ENCODE results near the gene AFF3.
"Not testable (repeated sequence)": the region's sequence is repeated elsewhere in the genome, so short reads cannot be mapped to it uniquely, and the experiment has no call there.

Gene AFF3

DNA sequence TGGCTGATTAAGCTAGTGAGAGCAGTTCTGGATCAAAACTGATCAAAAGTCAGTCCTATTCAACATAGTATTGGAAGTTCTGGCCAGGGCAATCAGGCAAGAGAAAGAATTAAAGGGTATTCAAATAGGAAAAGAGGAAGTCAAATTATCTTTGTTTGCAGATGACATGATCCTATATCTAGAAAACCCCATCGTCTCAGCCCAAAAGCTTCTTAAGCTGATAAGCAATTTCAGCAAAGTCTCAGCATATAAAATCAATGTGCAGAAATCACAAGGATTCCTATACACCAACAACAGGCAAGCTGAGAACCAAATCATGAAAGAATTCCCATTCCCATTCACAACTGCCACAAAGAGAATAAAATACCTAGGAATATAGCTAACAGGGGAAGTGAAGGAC is 368.7 kb downstream of the AFF3 start:
- DNase-seq: not testable (repeated sequence)

DNA sequence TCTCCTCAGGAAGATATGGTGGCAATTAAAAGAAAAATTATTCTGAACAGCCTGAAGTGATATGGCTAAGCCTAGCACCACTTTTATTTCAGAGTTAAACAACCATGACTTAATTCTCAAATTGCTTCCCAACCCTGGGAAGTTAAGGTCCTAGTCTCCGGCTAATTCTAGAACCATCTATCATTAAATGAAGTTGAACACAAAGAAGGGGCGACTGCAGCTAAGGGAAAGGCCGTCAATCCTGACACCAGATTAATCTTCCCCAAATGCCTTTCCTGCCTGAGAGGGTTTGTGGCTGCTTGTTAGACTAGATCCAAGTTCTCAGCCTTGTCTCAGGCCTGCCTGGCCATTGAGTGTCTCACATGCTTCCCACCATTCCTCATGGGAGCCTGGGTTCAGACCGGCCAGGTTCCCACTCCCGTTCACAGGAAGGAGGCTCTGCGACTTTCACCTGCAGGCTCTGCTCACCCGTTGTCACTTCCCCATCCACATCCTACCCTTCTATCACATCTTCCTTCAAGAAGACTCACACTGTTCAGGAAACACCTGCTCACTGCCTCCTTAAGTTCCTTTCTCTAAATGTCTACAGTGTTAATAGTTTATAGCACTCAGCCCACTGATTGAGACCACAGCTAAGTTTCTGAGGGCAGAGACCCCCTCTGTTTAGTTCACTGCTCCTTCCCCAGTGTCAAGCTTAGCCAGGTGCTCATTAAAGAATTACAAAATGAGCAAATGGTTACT is 369.6 kb downstream of the AFF3 start:
- DNase-seq: no peak

DNA sequence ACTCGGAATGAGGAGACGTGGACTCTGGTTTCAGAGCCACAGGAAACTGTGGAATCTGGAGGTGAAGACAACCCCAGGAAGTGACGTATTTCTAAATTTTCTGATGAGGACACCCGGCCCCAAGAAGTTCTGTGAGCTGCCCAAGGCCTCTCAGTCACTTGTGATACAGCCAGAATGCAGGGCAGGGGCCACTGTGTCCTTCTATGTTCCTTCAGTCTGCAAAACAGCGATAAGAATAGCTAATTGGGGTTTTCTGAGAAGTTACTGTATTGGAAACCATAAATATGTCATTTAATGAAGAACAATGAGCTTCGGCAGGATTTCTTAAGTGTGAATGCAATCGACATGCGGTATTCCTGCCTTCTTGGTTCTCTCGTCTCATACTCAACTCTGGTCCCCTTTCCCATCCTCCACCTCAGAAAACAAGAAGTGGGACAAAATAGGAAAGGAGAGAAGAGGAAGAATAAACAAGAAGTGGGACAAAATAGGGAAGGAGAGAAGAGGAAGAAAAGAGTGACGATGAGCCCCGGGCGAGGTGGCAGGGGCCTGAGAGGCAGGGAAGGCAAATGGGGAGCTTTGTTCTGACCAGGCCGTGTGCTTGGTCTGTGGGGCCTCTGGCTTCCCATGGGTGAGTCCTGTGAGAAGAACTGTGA is 370.6 kb downstream of the AFF3 start:
- no peak for DNase-seq

DNA sequence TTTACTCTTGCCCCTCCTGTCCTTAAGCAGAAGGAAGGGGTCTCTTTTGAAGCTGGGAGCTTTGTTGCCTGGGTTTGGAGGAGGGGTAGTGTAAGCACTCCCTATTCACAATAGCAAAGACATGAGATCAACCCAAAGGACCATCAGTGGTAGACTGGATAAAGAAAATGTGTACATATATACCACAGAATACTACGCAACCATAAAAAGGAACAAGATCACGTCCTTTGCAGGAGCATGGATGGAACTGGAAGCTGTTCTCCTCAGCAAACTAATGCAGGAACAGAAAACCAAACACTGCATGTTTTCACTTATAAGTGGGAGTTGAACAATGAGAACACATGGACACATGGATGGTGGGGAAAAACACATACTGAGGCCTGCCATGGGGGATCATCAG is 371.5 kb downstream of the AFF3 start:
- DNase-seq: no peak

DNA sequence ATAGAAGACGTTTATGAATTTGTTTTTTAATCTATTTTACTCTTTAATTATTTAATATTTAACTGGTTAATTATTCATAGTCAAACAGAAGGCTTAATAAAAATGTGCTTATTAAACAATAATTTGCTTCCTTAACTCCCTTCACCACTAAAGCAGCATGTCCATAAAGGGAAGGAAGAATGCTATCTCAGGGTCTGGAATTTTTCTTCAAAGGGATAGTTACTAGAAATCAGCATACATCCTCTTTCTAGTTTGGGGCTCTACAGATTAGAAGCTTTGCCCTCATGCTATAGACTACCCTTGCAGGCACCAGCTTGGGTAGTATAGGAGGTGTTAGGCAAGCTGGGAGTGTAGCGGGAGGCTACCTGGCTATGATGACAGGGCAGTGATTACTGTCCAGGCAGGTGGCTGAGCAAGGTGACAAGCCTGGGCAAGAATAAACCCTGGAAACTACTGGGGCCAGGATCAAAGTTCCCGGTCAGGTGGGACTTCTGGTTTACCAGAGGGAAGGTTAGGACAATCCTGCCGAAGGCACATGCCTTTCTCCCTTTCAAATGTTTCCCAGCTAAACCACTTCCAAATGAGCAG is 376.6 kb downstream of the AFF3 start:
- DNase-seq: no peak

DNA sequence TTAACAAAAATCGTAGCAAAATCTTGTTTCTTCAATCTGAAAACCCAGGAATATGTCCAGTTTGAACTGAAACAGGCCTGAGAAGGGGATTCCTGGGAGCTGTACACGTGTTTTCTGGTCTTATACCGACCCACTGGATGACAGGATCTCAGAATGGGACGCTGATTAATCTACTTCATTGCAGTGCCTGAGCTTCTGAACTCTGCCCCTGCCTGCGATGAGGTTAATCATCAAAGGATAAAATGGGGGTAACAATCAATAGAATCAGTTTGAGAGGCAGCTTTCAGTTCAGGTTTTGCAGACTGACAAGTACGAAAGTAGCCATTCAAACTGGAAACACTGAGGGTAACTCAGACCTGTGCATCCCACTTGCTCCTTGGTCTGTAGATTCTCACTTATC is 378.6 kb downstream of the AFF3 start:
- DNase-seq: no peak

DNA sequence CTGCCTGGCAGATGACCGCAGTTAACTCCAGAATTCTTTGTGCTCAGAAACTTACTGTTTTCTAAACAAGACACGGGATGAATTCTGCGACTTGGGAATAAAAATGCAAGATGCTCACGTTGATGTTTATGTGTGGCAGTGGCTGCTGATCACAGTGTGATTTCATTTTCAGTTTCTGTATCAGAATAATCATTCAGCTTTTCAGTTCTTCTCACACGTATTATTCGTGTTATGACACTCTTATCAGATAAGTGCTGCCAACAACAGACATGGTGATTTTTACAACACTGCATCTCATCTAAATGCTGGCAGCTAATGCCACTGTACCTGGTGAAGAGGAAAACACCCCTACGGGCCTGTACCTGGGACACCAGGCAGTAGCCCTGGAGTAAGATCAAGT is 379.7 kb downstream of the AFF3 start:
- no peak for DNase-seq

DNA sequence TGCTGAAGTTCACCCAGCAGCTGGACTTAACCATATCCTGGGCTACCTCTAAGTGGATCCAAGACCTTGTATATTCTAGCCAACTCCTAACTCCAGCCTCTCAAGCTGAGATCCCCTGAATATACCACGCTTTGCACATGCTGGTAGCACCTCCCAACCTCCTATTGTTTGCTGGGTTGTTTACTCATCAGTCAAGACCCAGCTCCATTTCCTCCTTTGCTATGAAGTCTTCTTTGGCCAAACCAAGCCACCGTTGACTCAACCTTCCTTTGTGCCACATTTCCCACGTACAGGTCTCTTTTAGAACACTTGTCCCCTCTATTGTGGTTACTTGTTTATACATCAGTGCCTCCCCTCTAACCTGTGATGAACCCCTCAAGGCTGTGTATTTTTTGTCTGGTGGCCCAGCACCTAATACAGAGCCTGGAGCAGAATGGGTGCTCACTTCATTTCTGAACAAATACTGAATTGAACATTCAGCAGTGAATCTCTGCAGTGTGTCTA is 384.7 kb downstream of the AFF3 start:
- no peak for DNase-seq

DNA sequence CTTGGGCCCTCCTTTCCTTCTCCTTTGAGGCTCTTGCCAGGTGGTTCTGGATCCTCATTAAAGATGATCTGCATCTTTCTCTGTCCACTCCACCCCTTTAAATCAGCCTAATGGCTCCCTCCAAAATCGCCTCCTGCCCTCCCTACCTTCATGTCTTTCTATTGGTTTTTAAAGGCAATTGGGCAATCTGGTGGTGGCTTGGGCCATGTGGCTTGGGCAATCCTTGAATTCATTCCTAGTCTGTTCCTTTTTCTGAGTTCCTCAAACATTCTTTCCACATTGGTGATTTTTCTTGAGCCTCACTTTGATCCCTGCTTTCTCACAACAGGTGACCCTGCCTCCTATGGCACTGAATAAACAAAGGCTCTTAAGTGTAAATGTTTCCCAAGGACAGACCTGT is 386.3 kb downstream of the AFF3 start:
- DNase-seq: no peak

DNA sequence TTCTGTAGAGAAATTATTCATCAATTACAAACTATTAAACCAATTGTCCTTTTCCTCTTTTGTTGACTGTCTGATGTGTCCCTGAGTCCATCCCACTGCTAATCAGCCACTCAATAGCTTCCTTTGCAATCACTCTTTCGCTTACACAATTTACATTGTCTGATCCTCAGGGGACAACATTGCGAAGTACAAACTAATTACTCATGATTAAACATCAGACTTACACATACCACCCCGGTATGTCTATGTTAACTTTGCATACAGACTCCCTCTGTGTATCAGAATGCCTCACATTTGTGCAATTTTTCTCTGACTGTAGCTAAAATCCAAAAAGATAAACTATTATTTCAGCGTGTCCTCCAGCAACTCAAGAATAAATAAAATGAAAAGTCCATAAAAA is 388.2 kb downstream of the AFF3 start:
- no peak for DNase-seq

DNA sequence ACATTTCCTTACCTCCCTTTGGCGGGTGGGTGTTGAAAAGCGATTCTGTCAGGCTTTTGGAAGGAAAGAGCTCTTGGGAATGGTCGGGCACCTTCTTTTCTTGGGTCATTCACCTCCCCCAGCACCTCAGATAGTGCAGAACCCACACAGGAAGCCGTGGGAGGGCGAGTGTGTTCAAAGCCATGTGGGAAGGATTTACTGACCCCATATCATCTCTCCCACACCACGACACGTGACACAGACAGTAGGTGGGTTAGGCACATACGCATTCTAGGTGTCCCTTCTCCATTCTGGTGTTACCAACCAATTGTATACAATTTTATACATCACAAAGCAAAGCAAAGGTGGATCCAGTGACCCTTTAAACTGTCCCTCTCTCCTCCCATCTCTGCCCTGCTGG is 388.9 kb downstream of the AFF3 start:
- no peak for DNase-seq

DNA sequence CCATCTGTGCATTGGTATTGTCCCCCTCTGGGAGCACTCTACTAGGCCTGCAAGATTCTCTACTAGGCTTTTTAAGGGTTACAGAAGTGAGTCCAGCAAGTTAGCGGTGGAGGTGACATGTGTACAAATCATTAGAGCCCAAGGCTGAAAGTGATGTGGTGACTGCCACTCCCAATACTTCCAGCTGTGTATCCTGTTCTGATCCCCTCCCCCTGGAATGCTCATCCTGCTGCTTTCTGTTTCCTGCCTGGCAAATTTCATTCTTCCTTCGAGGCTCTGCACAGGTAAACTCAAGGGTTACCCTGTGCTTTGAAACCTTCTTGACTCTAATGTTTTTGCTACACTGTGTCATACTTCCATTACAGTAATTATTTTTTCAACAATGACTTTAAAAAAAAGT is 394.0 kb downstream of the AFF3 start:
- no peak for DNase-seq

DNA sequence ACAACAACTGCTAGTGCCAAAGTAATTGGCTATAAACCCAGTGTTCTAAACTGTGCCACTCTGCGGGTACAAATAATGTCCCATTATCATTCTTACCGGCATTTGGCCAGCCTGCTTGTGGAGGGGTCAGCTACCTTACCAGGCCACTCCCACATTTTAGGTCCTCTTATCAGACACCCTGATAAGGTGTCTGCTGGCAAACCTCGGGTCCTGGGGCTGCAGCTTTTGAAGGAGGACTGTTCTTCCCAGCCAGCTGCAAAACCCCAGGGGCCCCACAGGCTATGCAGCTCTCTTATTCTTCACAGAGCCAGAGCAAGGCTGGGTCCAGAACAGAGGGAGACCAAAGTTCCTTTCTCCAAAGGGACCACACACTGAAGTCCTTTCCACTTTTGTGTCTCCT is 394.5 kb downstream of the AFF3 start:
- no peak for DNase-seq

DNA sequence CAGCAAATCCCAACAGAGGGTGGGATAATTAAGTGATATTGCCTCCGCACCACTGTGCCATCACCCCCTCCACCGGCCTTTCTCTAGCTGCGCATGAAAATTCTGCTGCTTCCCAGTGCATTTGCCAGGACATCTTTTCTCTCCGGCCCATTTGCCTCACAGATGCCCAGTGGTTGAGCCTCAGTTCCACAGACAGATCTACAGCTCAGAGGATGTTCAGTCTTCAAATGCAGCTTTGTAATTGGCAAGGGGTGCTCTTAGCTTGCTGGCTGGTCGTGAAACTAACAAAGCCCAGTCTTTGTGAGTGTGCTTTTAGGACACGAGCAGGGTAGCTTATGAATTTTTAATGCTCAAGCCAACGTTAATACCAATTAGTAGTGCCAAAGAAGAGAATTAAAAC is 399.2 kb downstream of the AFF3 start:
- no peak for DNase-seq

DNA sequence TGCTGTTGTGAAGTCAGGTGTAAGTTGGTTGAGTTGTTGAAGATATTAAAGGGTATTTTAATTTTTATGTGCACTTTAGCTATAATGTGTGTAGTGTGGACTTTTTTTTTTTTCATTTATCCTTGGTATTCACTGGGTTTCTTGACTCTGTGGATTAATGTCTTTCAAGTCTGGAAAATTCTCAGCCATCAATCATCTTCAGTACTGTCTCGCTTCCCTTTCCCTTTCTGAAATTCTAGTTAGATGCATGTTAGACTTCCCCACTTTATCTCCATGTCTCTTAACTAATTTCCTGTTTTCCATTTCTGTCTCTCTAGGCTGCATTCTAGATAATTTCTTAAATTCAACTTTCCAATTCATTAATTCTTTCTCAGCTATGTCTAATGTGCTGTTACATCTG is 404.9 kb downstream of the AFF3 start:
- DNase-seq: no peak

DNA sequence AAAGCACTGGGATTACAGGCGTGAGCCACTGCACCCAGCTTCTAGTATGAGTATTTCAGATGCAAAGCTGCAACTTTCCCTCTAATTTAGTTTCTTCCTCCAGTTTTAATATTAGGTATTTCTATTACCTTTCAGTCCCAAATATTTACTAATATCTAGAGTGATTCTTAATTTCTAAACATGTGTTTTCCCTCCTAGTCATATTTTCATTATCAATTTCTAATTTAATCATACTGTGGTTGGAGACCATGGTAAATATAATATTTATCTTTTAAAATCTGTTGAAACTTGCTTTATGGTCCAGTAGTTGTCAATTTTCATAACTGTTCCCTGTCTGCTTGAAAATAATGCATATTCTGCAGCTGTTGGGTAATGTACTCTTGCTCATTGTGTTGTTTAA is 406.6 kb downstream of the AFF3 start:
- DNase-seq: no peak

DNA sequence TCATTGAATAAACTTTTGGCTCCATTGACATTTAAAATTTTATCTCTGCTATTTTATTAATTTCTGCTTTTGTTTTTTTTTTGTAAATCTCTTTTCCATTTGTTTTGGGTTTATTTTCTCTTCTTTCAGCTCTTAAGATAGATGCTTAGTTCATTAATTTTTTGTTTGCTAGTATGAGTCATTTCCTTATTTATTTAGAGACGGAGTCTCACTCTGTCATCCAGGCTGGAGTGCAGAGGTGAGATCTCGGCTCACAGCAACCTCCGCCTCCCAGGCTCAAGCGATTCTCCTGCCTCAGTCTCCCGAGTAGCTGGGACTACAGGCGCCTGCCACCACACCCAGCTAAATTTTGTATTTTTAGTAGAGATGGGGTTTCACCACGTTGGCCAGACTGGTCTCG is 407.1 kb downstream of the AFF3 start:
- not testable (repeated sequence) for DNase-seq

DNA sequence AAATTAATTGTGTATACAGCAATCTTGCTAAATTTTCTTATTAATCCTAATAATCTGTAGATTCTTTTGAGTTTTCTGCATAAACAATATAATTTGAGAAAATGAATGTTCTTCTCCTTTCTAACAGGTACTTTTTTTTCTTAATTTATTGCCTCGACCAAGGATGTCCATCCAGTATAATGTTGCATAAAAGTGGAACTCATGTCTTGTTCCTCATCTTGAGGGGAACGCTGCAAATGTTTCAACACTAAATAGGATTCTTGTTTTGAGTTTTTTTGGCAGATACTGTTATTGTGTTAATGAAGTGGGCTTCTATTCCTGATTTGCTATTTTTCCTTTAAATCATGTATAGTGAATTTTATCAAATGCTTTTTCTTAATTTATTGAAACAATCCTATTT is 408.2 kb downstream of the AFF3 start:
- DNase-seq: no peak

DNA sequence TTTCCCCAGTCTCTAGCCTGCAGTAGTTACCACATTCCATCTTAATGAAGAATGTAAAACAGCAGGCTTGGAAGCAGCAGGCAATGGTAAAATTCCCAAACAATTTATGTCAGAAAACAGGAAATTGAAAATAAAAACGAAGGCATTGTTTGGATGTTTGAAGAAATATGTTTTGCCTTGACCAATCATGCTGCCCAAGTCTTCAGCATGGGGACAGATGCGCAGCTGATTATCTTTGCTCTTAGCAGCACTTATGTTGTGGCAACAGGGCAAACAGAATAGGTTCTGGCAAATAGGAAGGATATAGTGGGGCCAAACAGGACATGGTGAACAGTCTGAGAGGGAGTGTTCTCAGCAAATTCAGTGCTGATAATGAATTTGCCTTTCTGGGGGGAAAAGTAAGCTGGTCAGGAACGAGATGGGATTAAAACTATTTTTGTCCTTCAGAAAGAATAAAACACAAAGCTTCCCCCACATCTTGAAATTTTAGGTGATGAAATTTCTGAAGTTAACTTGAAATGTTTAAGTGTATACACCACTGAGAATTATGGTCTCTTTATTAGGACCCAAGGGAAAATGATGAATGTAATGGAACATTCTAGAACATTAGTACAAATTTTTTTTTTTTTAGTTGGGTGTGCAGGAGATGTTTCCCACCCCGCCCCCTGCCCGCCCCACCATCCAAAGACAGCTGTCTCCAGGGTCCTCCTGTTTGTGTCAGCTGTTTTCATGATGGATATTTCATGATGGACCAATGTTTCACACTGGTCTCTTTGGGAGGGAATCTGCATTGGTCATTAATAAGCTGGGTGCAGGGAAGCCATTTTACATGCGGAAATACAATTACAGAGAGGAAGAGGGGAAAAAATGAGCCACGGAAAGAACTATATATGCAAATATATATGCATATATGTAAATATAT is 413.0 kb downstream of the AFF3 start:
- DNase-seq: no peak

DNA sequence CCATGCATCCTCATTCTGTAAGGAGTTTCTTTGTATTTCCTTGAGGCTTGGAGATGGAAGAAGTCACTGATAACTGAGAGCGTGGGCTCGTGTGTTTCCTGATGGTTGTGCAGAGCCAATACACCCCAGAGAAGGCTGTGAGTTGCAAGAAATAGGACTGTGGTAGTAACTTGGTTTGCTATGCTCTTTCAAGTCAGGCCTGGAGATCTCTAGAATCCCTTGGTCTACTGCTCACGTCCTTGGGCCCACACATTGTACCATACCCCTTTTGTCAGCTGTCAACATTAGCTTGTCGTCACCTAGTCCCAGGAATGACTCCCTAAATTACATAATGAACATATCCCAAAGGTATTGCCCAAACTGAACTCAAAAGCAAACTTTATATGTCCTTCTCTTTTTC is 414.2 kb downstream of the AFF3 start:
- DNase-seq: no peak

DNA sequence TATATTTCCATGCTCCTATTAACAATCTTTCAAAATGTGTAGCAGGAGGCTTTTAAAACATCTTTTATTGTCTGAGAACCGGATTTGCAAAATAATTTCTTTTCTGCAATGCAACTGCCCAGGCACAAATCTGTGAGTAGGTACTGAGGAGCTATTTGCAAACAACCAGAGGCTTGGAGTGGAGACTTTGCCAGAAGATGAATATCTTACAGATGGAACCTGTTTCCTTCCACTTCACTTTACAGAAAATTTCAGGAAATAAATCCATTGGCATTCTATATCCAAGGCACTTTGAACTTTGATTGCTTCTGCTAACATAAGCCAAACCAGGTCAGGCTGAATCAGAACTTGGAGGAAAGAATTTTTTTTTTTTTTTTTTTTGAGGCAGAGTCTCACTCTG is 415.2 kb downstream of the AFF3 start:
- DNase-seq: no peak

DNA sequence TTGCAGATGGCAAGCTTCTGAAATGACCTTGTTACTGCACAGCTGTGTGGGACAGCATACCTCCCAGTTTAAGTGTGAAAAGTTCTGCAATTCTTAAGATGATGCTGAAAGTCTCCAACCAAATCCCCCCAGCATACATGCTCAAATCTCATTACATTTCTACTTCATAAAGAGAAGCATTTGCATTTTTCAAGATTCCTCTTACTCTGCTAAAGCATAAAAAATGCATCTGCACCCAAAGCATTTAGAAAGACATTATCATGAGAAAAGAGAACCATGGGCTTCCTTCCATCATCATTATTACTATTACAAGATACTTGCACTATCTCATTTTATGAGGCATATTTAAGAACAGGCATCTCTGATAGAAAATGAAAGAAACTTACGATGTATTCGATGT is 415.7 kb downstream of the AFF3 start:
- DNase-seq: no peak

DNA sequence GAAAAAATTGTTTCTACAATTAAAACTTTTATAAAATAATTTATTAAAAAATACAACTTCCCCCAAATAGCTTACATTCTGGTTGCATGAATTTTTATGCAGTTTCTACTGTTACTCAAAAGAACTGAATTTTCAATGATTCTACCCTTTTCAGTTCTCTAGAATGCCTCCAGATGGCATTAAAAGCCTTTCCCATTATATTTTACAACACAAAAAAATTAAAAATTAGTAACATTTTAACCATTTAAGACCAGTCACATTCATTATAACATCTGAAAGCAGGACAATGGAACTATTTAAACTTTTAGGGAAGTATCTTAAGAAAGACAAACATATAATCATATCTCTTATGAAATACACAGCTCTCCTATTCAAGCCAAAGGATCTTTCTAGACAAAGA is 416.6 kb downstream of the AFF3 start:
- DNase-seq: no peak

Measured in stimulated activated naive CD4-positive, alpha-beta T cell treated with Interleukin-2 at 50 U/mL for 16 hours (primary cell).